ENCODE measurements around the gene NFATC4.
A peak's percentile ranks its signal among the peaks of the same experiment; 100 is the strongest.
"Not testable (repeated sequence)": the region's sequence is repeated elsewhere in the genome, so short reads cannot be mapped to it uniquely, and the experiment has no call there.

Gene NFATC4

GRCh38 chr14:24385524-24385923, 17.5 kb downstream of the NFATC4 start:
- no peaks in the 10 kb centered on the region for H3K9me3 Mint-ChIP-seq
- no peak for ATAC-seq
- no peaks in the 10 kb centered on the region for H3K27me3 Mint-ChIP-seq
- no peaks in the 10 kb centered on the region for H3K36me3 Mint-ChIP-seq
- no peak overlapping the region for H3K4me3 Mint-ChIP-seq
- H3K27ac Mint-ChIP-seq, result no peak overlapping the region
- no peaks in the 10 kb centered on the region for H3K4me1 Mint-ChIP-seq

- no peaks in the 10 kb centered on the region for H3K36me3 Mint-ChIP-seq
- ATAC-seq, result no peak
These were observed 19.0 kb downstream of the NFATC4 start for GRCh38 chr14:24387009-24387345.

DNA sequence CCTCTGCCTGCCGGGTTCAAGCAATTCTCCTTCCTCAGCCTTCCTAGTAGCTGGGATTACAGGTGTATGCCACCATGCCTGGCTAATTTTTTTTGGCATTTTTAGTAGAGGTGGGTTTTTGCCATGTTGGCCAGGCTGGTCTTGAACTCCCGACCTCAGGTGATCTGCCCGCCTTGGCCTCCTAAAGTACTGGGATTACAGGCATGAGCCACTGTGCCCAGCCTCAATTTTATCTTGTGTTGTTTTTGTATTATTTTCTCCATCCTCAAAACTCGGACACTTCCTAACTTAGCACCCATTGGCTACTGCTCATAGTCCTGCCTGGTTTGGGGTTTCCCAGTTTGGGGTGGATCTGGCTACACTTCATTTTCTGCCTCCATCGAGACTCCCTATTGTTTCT, 19.6 kb downstream of the NFATC4 start:
- ATAC-seq, H3K4me3 Mint-ChIP-seq, H3K4me1 Mint-ChIP-seq, H3K27ac Mint-ChIP-seq, H3K9me3 Mint-ChIP-seq, H3K27me3 Mint-ChIP-seq, H3K36me3 Mint-ChIP-seq: not testable (repeated sequence)

More at GRCh38 chr14:24387009-24387345, 19.0 kb downstream of the NFATC4 start:
- no peaks in the 10 kb centered on the region for H3K4me1 Mint-ChIP-seq
- H3K27me3 Mint-ChIP-seq, result no peaks in the 10 kb centered on the region
- no peak overlapping the region for H3K27ac Mint-ChIP-seq
- H3K4me3 Mint-ChIP-seq, result no peak overlapping the region
- H3K9me3 Mint-ChIP-seq, result no peaks in the 10 kb centered on the region

DNA sequence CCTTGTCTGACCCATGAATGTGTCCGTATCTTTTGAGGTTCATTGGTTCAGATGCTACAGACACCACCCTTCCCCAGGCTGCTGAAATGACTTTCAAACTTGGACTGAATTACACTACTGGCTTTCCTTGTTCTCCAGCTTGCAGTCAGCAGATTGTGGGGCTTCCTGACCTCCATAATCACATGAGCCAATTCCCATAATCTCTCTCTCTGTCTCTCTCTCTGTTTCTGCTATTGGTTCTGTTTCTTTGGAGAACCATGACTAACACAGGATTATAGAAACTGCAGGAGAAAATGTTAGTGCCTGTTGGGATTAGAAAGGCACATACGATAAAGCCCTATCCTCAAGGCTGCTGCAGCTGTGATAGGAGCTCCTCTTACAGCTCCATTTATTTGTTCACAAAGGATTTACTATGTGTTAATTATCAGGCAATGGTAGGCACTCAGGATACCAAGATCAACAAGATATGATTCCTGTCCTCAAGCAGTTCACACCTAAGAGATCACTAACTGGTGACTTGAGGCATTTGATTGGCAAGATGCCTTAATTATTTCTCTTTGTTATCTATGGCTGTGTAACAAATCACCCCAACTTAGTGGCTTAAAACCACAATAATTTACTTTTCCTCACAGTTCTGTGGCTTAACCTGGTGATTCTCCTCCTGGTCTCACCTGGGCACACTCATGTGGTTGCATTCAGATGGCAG, 20.6 kb downstream of the NFATC4 start:
- Mint-ChIP-seq H3K27me3 (peaks cover 9% of the 10 kb centered on the region), H3K9me3 (no peaks in the 10 kb centered on the region), H3K4me3 (no peak overlapping the region), H3K27ac (no peak overlapping the region), H3K36me3 (no peaks in the 10 kb centered on the region), H3K4me1 (no peaks in the 10 kb centered on the region)
- no peak for ATAC-seq

DNA sequence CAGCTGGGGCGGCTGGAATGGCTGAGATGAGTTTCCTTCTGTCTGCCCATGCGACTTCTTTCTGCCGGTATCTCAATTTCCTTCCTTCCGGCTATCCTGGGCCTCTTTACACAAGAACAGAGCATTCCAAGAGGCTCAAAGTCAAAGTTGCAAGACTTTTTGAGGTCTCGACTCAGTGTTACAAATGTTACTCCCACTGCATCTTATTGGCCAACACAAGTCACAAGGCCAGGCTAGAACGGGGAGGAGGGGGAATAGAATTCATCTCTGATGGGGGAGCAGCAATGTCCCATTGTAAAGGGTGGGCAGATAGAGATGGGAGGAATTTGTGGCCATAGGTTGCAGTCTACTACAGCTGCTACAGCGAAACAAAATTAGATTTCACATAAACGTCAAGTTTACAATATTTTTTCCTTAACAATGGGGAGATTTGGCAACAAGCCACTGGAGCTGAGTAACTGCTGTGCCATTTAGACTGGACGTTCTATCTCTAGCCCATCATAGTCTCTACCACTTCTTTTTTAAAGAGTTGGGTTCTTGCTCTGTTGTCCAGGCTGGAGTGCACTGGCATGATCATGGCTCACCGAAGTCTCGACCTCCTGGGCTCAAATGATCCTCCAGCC, 21.4 kb downstream of the NFATC4 start:
- H3K27me3 Mint-ChIP-seq, result peaks cover 9% of the 10 kb centered on the region
- H3K36me3 Mint-ChIP-seq, result no peaks in the 10 kb centered on the region
- H3K4me3 Mint-ChIP-seq, result no peak overlapping the region
- no peak for ATAC-seq
- no peaks in the 10 kb centered on the region for H3K9me3 Mint-ChIP-seq
- H3K27ac Mint-ChIP-seq, result no peak overlapping the region
- no peaks in the 10 kb centered on the region for H3K4me1 Mint-ChIP-seq

DNA sequence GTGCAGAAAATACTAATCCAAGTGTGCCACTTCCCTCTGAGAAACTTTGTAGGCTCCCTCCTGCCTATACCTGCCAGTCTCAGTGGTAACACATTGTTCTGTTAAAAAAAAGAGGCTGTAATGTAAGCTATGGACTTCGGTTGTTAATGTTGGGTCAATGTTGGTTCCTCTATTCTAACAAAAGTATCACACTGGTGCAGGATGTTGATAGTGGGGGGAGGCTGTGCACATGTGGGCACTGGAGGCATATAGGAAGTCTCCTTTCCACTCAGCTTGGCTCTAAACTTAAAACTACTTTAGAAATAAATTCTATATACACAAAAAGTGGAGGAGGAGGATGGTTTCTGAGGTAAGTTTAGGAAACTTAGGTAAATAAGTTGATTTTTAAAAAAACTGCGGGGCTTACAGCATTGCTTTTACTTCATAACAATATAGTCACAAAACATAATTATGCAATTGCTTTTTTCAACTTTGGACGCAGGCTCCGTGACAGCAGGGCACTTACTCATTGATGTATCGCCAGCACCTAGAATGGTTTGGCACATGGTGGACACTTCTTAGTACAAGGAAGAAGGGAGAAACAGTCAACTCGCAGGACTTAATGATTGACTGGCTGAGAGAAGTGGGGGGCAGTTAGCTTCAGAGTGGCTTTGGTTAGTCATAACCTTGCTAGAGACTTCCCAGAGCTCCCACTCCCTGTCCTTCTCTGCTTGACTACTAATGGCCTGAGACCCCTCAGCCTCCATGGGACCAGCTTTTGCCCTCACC, 22.9 kb downstream of the NFATC4 start:
- Mint-ChIP-seq H3K9me3 (no peaks in the 10 kb centered on the region), H3K36me3 (no peaks in the 10 kb centered on the region), H3K27ac (no peak overlapping the region), H3K27me3 (peaks cover 9% of the 10 kb centered on the region), H3K4me1 (no peaks in the 10 kb centered on the region), H3K4me3 (no peak overlapping the region)
- no peak for ATAC-seq

- no peak for ATAC-seq
These were observed 24.5 kb downstream of the NFATC4 start for GRCh38 chr14:24392325-24393091.

DNA sequence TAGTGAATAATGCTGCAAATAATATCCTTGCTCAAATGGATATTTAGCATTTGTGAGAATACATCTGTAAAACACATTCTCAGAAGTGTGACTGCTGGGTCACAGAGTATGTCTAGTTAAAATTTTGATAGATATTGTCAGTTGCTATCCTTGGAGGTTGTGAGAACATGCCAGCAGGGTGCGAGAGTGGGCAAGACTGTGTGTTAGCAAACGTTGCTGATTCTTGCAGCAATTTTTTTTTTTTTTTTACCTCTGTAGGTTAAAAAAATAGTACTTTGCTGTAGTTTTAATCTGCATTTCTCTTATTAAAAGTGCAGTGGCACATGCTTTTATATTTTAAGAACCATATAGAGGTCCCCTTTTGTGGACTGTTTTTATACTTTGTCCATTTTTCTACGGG, 26.3 kb downstream of the NFATC4 start:
- no peak overlapping the region for H3K27ac Mint-ChIP-seq
- no peak for ATAC-seq

More at GRCh38 chr14:24392325-24393091, 24.5 kb downstream of the NFATC4 start:
- Mint-ChIP-seq H3K27me3 (peaks cover 9% of the 10 kb centered on the region), H3K4me1 (no peaks in the 10 kb centered on the region), H3K36me3 (no peaks in the 10 kb centered on the region), H3K4me3 (no peak overlapping the region), H3K27ac (no peak overlapping the region), H3K9me3 (no peaks in the 10 kb centered on the region)

DNA sequence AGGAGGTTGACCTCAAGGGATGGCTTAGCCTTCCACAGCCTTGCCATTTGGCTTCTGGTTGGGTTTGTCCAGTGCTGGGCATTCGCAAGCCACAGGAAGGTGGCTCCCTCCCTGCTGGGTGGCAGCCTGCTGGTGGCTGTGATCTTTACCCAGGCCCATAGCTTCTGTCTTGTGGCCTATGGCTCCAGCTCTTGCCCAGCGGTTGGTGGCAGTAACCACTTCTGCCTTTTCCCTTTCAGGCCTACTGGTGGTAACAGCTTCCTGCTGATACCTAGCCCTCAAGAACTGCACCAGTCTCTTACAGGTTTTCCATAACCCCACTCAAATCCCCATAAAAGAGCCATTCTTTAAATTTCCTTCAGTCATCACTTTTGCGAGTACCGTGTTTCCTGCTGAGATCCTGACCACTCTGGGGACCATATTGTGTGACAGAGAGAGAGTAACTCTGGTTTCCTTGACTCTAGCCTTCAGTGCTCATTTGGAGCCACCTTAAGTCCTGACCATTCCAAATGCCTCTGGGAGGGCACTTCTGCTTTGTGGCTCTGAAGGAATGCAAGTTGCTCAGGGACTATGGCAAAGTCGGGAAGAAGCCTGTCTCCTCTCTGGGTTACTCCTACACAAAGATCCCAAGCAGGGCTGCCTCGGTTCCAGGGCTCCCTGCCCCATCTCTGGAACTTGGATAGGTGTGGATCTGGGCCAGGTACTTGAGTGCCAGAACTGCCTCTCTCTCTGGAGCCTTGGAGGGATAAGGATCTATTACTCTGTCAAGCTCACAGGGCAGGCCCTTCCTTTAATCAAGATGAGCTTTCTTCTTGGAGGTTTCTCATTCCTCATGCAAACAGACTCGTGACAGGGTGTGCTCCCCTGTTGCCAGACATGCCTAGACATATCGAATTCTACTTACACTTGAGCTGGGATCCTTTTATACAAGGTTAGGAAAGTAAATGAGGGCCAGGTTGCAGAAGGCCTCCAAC, 27.9 kb downstream of the NFATC4 start:
- H3K27me3 Mint-ChIP-seq, result peaks cover 25% of the 10 kb centered on the region
- no peak overlapping the region for H3K27ac Mint-ChIP-seq
- peaks cover 7% of the 10 kb centered on the region for H3K4me1 Mint-ChIP-seq
- H3K9me3 Mint-ChIP-seq, result no peaks in the 10 kb centered on the region
- no peak overlapping the region for H3K4me3 Mint-ChIP-seq
- no peaks in the 10 kb centered on the region for H3K36me3 Mint-ChIP-seq
- peak; percentile 38 for ATAC-seq

More for the DNA sequence above, 26.3 kb downstream of the NFATC4 start:
- H3K27me3 Mint-ChIP-seq, result peaks cover 10% of the 10 kb centered on the region
- H3K4me3 Mint-ChIP-seq, result no peak overlapping the region
- H3K36me3 Mint-ChIP-seq, result no peaks in the 10 kb centered on the region
- peaks cover 2% of the 10 kb centered on the region for H3K4me1 Mint-ChIP-seq
- no peaks in the 10 kb centered on the region for H3K9me3 Mint-ChIP-seq

GRCh38 chr14:24397639-24398292, 29.8 kb downstream of the NFATC4 start:
- Mint-ChIP-seq H3K27ac (no peak overlapping the region), H3K4me1 (peaks cover 7% of the 10 kb centered on the region), H3K9me3 (no peaks in the 10 kb centered on the region), H3K27me3 (peaks cover 30% of the 10 kb centered on the region), H3K4me3 (peak overlapping the region; percentile 28), H3K36me3 (no peaks in the 10 kb centered on the region)
- no peak for ATAC-seq

GRCh38 chr14:24398293-24398652, 30.3 kb downstream of the NFATC4 start:
- no peak overlapping the region for H3K4me3 Mint-ChIP-seq
- no peak overlapping the region for H3K27ac Mint-ChIP-seq
- no peaks in the 10 kb centered on the region for H3K36me3 Mint-ChIP-seq

DNA sequence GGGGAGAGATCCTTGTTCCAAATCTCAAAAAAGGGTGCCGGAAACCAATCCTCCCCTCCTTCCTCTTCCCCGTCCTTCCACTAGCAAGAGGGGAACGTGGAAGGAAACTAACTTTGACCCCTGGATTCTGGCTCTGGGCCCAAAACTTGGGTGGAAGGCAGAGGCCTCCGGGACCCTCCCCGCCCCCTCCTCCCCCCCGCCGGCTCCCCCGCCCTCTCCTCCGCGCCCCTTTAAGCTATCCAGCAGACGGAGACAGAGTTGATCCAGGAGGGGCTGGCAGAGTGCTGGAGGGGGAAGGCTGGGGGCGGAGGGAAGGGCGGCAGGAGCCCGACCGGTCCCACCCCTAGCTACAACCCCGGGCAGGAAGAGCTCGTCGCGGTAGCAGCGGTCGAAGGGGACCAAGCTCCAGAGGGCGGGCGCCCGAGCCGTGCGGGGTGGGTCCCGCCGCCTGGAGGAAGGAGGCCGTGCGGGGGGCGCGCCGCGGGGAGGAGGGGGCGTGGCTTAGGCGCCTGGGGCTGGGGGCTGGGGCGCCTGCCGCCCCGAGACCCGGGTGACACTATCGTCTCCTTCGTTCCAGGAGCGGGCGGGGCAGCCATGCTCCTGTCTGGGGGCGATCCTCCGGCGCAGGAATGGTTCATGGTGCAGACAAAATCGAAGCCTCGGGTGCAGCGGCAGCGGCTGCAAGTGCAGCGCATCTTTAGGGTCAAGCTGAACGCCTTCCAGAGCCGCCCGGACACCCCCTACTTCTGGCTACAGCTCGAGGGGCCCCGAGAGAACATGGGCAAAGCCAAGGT, 30.9 kb downstream of the NFATC4 start, which contains the start of gene NYNRIN:
Gene NYNRIN (plus strand): TSS at position 351 of the 794 bp plus-strand sequence. CDS start 244 bp downstream, at position 595.
- H3K9me3 Mint-ChIP-seq, result no peaks in the 10 kb centered on the region
- peaks cover 39% of the 10 kb centered on the region for H3K27me3 Mint-ChIP-seq
- no peak within 1 kb of the TSS for H3K27ac Mint-ChIP-seq
- no peaks in the 10 kb centered on the region for H3K36me3 Mint-ChIP-seq
- H3K4me1 Mint-ChIP-seq, result peaks cover 7% of the 10 kb centered on the region
- peak; percentile 72 for ATAC-seq
- peak within 1 kb of the TSS; percentile 61 for H3K4me3 Mint-ChIP-seq

More at GRCh38 chr14:24398293-24398652, 30.3 kb downstream of the NFATC4 start:
- no peak for ATAC-seq
- H3K27me3 Mint-ChIP-seq, result peaks cover 33% of the 10 kb centered on the region
- no peaks in the 10 kb centered on the region for H3K9me3 Mint-ChIP-seq
- H3K4me1 Mint-ChIP-seq, result peaks cover 7% of the 10 kb centered on the region

DNA sequence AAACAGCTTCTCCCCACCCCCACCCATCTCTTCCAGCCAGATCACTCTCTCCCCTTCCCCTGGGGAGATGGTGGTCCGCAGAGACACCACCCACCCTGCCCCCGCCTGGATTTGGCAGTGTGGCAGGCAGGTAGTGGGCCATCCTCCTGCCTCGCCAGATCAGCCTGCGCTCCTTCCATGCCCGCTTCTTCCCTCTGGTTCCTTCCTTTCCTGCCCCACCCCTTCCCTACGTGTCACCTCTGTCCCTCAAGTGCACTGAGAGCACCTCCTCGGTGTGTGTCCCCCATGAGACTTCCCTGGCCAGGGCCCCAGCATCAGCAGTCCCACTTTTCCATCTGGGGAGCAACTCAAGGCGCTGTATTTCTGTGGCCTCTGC, 31.5 kb downstream of the NFATC4 start:
- Mint-ChIP-seq H3K4me3 (peak overlapping the region; percentile 61), H3K36me3 (no peaks in the 10 kb centered on the region), H3K4me1 (peaks cover 7% of the 10 kb centered on the region), H3K9me3 (no peaks in the 10 kb centered on the region), H3K27me3 (peaks cover 45% of the 10 kb centered on the region), H3K27ac (no peak overlapping the region)
- ATAC-seq, result peak; percentile 18

Data from stimulated activated memory B cell treated with anti-CD40 and anti-IgM and Interleukin-4, amounts not matched to agents 10 μg/mL and 1 μg/mL and 100 μg/mL, for 72 hours (primary cell).